HG03442 (cell line): ENCODE data around the gene ERICH2.
A peak's percentile ranks its signal among the peaks of the same experiment; 100 is the strongest.
"Not testable (repeated sequence)": the region's sequence is repeated elsewhere in the genome, so short reads cannot be mapped to it uniquely, and the experiment has no call there.

ENCODE experiments used
- ATAC-seq: cut with Tn5 transposase; IDR thresholded peaks from one replicate; pipeline ENCODE4 v1.9.1; 2021; ENCODE audit warnings: mild to moderate bottlenecking, moderate library complexity; ENCODE audit not compliant: unreplicated experiment

The ERICH2 gene, protein sequence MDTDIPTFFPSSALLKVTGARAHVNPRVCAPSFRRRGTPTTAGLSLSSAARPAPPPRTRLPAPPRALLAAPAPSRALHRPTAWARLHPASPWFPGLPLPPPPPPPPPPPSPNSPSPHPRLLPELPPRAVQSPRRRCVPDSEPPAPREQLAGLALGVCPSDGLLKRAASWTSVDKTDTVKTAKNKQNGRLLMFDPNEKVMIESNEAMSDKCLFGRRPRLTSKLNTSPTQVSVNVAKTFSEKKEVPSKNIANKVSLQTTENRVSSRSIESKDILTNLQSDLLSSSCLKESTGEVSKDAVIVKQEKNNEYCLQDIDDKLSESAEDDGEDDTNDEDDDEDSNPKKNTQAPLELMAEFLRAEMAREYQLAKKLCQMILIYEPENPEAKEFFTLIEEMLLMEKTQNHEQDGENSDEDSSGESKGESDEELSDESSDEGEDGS

DNA sequence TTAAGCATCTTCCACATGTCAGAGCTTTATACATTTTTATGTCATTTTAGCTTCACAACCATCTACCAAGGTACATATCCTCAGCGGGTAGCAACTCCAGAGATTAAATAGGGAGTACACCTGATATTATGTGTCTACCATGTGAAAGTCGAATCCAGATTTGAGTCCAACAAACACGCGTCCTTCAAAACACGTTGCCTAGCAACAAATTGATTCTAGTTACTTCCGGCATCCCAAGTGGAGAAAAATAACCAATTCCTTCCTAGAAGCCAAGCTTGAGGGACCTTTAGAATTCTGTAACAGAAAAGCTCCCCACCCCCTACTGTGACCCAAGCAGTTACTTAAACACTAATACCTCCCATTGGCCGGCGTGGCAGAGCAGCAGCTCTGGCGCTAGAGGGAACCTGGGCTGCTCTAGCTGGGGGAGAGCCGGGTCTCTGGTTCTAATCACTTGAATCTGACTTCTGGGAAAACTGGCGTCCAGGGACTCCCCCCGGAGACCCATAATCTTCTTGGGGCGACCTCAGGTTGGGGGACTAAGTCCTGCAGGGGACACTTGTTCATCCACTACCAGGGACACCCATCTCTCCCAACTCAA lies at the start of gene ERICH2:
Gene ERICH2, plus strand, starts transcription at position 371 of the 598 bp plus-strand sequence. CDS start 304 bp downstream, outside the sequence.
- peak; percentile 39 for ATAC-seq

GRCh38 chr2:170721678-170722077 lies 48.5 kb upstream of the ERICH2 start:
- ATAC-seq, result no peak

DNA sequence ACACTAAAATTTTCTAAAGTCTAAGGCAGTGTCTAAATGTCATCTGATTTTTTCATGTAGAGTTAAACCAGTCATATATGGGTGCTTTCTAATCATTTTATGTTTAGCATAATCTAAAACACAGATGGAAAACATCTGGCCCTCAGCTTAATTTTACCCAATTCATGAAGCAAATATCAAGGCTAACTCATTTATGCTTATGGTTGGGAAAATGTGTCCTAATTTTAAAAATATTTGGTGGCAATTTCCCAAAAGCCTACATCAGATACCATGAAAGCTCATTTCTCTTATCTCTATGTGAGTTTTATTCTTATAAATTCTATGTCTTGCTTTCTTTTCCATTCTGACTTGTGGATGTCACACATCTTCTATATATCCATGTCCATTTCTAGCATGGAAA lies 47.9 kb upstream of the ERICH2 start:
- no peak for ATAC-seq

GRCh38 chr2:170723446-170723958 lies 46.7 kb upstream of the ERICH2 start:
- ATAC-seq, result no peak

- no peak for ATAC-seq
These were observed 36.2 kb upstream of the ERICH2 start for GRCh38 chr2:170733798-170734600.

DNA sequence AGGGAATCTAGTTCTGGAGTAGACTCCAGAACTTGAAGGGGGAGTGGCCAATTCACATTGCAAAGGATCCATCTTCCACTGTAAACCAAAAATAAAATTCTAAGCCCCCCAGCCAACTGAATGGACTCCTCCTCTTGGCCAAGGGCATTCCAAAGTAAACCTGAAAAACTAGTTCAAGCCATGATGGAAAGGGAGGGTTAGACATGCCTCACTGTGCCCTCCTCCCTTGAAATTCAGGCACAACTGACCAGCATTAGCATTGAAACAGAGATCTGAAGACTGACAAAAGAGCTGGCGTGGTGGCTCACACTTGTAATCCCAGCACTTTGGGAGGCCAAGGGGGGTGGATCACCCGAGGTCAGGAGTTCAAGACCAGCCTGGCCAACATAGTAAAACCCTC lies 35.6 kb upstream of the ERICH2 start:
- not testable (repeated sequence) for ATAC-seq

- no peak for ATAC-seq
These were observed 33.5 kb upstream of the ERICH2 start for GRCh38 chr2:170736628-170737027.

GRCh38 chr2:170737406-170737805 lies 32.8 kb upstream of the ERICH2 start:
- no peak for ATAC-seq

GRCh38 chr2:170737821-170738220 lies 32.4 kb upstream of the ERICH2 start:
- ATAC-seq, result no peak

GRCh38 chr2:170739048-170739447 lies 31.1 kb upstream of the ERICH2 start:
- no peak for ATAC-seq

DNA sequence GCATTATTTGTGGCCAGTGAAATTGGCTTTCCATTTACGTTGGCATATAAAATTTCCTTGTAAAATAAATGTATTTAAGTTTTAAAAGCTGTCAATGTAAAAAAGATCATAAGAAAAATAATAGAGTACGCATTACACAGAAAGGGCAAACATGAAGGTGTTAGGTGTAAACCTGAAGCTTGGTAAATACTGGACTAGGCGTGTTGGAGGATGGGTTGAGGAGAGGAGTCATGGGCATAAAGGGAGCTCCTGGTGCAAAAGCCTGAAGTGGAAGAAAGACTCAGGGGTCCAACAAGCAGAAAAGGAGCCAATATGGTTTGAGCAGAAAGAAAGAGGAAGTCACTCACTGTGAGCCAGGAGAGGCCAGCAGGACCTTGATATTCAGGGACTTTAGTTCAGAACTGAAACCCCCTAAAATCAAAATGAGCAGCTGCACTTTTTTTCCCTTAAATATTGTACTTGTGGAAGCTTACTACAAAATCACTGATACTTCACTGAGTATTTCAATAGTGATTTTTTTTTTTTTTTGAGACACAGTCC lies 30.6 kb upstream of the ERICH2 start:
- no peak for ATAC-seq

GRCh38 chr2:170740660-170741059 lies 29.5 kb upstream of the ERICH2 start:
- no peak for ATAC-seq

GRCh38 chr2:170742000-170742399 lies 28.2 kb upstream of the ERICH2 start:
- ATAC-seq, result no peak

DNA sequence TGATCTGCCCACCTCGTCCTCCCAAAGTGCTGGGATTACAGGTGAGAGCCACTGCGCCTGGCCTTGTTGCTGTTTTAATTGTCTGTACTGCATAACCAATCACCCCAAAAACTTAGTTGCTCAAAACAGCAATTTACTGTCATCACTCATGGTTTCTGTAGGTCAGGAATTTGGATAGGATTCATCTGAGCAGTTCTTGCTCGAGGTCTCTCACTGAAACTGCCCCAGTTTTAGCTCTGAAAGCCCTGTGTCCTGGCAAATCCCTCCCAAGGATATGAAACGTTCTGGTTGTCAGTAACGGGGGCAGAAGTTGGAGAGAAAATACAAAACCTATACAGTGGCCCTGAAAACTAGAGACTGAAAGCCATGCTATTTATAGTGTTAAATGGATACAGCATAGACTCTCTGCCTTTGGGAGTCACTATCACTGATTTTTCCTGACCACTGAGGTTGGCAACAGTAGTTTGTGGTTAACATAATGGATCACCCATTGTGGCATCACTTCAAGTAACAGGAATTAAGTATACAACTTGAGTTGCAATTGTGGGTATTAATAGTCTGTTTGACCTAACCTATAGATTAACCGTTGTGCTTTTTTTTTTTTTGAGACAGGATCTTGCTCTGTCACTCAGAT lies 27.2 kb upstream of the ERICH2 start:
- ATAC-seq, result no peak

- no peak for ATAC-seq
These were observed 26.5 kb upstream of the ERICH2 start for GRCh38 chr2:170743530-170744239.

DNA sequence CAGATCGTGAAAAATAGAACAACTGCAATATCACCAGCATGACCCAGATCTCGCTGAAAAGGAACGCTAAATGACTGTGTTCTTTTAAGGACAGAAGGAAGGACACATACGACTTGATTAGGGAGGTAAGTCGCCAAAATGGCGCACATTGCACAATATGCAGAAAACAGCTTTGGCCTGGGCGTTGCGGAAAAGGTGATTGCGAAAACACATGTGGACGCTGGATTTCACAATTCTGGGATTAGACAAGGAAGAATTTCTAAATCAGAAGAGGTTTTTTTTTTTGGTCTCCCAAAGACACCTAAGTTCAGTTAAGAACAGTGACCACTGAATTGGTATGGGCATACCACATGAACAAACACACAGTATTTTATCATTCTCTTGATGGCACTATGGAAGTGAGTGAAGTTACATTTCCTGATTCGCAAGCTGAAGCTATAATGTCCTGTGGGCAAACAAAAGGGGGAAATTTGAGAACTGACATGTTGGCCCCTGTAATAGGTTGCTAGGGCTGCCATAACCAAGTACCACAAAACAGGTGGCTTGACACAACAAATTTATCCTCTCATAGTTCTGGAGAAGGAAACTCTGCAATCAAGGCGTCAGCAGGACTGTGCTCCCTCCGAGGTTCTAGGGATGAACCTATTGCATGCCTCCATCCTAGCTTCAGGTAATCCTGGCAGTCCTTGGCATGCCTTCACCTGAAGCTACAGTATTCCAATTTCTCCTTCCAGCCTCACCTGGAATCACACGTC lies 25.8 kb upstream of the ERICH2 start:
- no peak for ATAC-seq

- ATAC-seq, result no peak
These were observed 24.9 kb upstream of the ERICH2 start for GRCh38 chr2:170745305-170745704.

DNA sequence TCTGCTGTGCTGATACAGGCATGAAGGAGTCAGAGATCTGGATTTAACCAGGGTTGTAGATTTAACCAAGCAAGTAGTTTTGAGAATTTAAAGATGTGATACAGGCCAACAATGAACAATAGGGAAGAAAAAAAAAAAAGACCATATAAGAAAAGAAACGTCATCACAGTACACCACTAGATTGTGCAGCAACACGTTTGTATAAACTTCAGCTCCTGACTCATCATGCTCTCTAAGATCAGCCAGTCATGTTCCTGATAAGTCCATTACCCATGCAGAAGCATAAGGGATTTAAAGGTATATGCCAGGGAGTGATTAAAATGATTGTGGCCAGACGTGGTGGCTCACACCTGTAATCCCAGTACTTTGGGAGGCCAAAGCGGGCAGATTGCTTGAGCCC lies 22.3 kb upstream of the ERICH2 start:
- ATAC-seq, result no peak

GRCh38 chr2:170751555-170751954 lies 18.6 kb upstream of the ERICH2 start:
- not testable (repeated sequence) for ATAC-seq
